Body of pancreas (tissue), 4 donors: ENCODE data around the gene CADM2. TPM values are rescaled to one million over a fixed set of nuclear protein-coding genes. Genes with fewer than 3 reads are reported as not detected.

Experiments
- ATAC-seq: fragments of 150-250 bp; one replicate; pipeline ENCODE4 v1.9.1; 2016
- DNase-seq, 4 donors: peaks; one replicate each; pipeline ENCODE4 v3.0.0-alpha.2; 2019
- H3K27ac ChIP-seq, 4 donors: fragments of 200-600 bp; sonication (generic); 1 replicate in 3 of 4; 2 replicates in 1 of 4; pipeline versions ENCODE4 v1.5.1 to v1.6.1; 2016 to 2019; ENCODE audit warnings: mild to moderate bottlenecking in 1 of 4, mixed read lengths in 1 of 4, moderate library complexity in 1 of 4
- H3K27me3 ChIP-seq, 2 donors: fragments of 200-600 bp; sonication (generic); one replicate each; pipeline ENCODE4 v1.6.0; 2016; ENCODE audit warnings: mild to moderate bottlenecking in 1 of 2
- H3K36me3 ChIP-seq, 2 donors: fragments of 200-600 bp; sonication (generic); replicated peaks in 1 of 2; 2 replicates each; pipeline ENCODE4 v1.5.1; 2016; ENCODE audit warnings: low read depth in 2 of 2; ENCODE audit not compliant: insufficient read depth in 1 of 2
- H3K4me1 ChIP-seq: fragments of 200-600 bp; sonication (generic); one replicate; pipeline ENCODE4 v1.6.0; 2016
- H3K4me3 ChIP-seq, 2 donors: fragments of 200-600 bp; sonication (generic); 1 replicate in 1 of 2; 2 replicates in 1 of 2; pipeline ENCODE4 v1.5.1; 2016 to 2019
- H3K9me3 ChIP-seq, 3 donors: fragments of 200-600 bp; sonication (generic); 1 replicate in 2 of 3; 2 replicates in 1 of 3; pipeline ENCODE4 v1.5.1; 2016
- CTCF ChIP-seq, 7 experiments: fragments of 450-650 bp in 4 of 7; fragments of 200-600 bp in 3 of 7; sonication (generic) in 3 of 7; IDR thresholded peaks; one replicate each; pipeline ENCODE4 v1.5.1; 2016 to 2019; ENCODE audit warnings: antibody characterized with exemption in 7 of 7
- POLR2A ChIP-seq, 3 donors: fragments of 450-650 bp; IDR thresholded peaks; one replicate each; pipeline ENCODE4 v1.6.1; 2016; ENCODE audit warnings: antibody characterized with exemption in 3 of 3, mild to moderate bottlenecking in 2 of 3
- WGBS, 2 donors: methylation state at CpG; one replicate each; pipeline ENCODE4 v1.1.5; 2017; 5-methylcytosine and 5-hydroxymethylcytosine counted together
- intact Hi-C: fragments of 100-400 bp; cut with DNase I; formaldehyde crosslinking; loops from one replicate; pipeline ENCODE4 v1.15.1; 2023
- total RNA-seq, 2 donors: library from RNA; depleted of rRNA; stranded (reverse); fragments of >200 nt; gene quantifications; one replicate each; pipeline ENCODE4 v1.1.0, GENCODE V29; 2016

The CADM2 gene
- total RNA-seq, 2 donors from 2014 or later: 0.26 to 1.3 TPM

- H3K4me1 ChIP-seq: no peaks in the 10 kb centered on the region
- H3K27ac ChIP-seq: no peak overlapping the region
- no peaks in the 10 kb centered on the region for H3K27me3 ChIP-seq
- no peak overlapping the region for H3K4me3 ChIP-seq
- no peaks in the 10 kb centered on the region for H3K9me3 ChIP-seq
- ATAC-seq (no peak), DNase-seq (no peak)
- intact Hi-C loops: no loop called here
- no peaks in the 10 kb centered on the region for H3K36me3 ChIP-seq
- TF ChIP-seq CTCF (IDR thresholded peaks at IDR 0.05) (no peak), POLR2A (IDR thresholded peaks at IDR 0.05) (no peak)
- WGBS, 2 donors: 71 to 75% methylated on average over 4 of the region's 4 CpGs
Observed at GRCh38 chr3:85355572-85355971, 396.8 kb downstream of the CADM2 start.

- H3K27ac ChIP-seq: no peak overlapping the region
- H3K27me3 ChIP-seq: no peaks in the 10 kb centered on the region
- DNase-seq (peak; percentile 25 to 57 (median 49)), ATAC-seq (peak; percentile 50)
- H3K4me1 ChIP-seq: no peaks in the 10 kb centered on the region
- H3K36me3 ChIP-seq: no peaks in the 10 kb centered on the region
- H3K4me3 ChIP-seq: no peak overlapping the region
- H3K9me3 ChIP-seq: no peaks in the 10 kb centered on the region
- 27 to 29% methylated on average over 6 of the region's 6 CpGs for WGBS, 2 donors
- peak in 6 of 7 experiments; percentile 22 to 59 (median 41) for TF ChIP-seq CTCF (IDR thresholded peaks at IDR 0.05)
- no peak for TF ChIP-seq POLR2A (IDR thresholded peaks at IDR 0.05)
- intact Hi-C loops: no loop called here
Observed at GRCh38 chr3:85360742-85361387, 402.1 kb downstream of the CADM2 start.

GRCh38 chr3:85364296-85364909 is 405.6 kb downstream of the CADM2 start:
- ATAC-seq: no peak
- WGBS, 2 donors: 40 to 43% methylated on average over 5 of the region's 5 CpGs

GRCh38 chr3:85370341-85370740 is 411.6 kb downstream of the CADM2 start:
- no peaks in the 10 kb centered on the region for H3K36me3 ChIP-seq
- no peak overlapping the region for H3K27ac ChIP-seq
- ATAC-seq (no peak), DNase-seq (no peak)
- no peaks in the 10 kb centered on the region for H3K27me3 ChIP-seq
- H3K9me3 ChIP-seq: no peaks in the 10 kb centered on the region
- intact Hi-C loops: no loop called here
- no peaks in the 10 kb centered on the region for H3K4me1 ChIP-seq
- 84 to 95% methylated on average over 4 of the region's 4 CpGs for WGBS, 2 donors
- TF ChIP-seq POLR2A (IDR thresholded peaks at IDR 0.05) (no peak), CTCF (IDR thresholded peaks at IDR 0.05) (no peak)
- H3K4me3 ChIP-seq: no peak overlapping the region

More at GRCh38 chr3:85364296-85364909, 405.6 kb downstream of the CADM2 start:
- no peak for TF ChIP-seq POLR2A (IDR thresholded peaks at IDR 0.05)
- no peak for TF ChIP-seq CTCF (IDR thresholded peaks at IDR 0.05)
- no peak overlapping the region for H3K4me3 ChIP-seq
- H3K27ac ChIP-seq: no peak overlapping the region
- H3K27me3 ChIP-seq: no peaks in the 10 kb centered on the region
- no peaks in the 10 kb centered on the region for H3K4me1 ChIP-seq
- intact Hi-C loops: no loop called here
- no peak for DNase-seq
- no peaks in the 10 kb centered on the region for H3K9me3 ChIP-seq
- H3K36me3 ChIP-seq: no peaks in the 10 kb centered on the region

GRCh38 chr3:85376131-85376530 is 417.3 kb downstream of the CADM2 start:
- no peak for ATAC-seq
- no peak for TF ChIP-seq POLR2A (IDR thresholded peaks at IDR 0.05)
- Histone ChIP-seq H3K27me3 (no peaks in the 10 kb centered on the region), H3K9me3 (no peaks in the 10 kb centered on the region), H3K4me3 (no peak overlapping the region), H3K36me3 (no peaks in the 10 kb centered on the region), H3K4me1 (no peaks in the 10 kb centered on the region), H3K27ac (no peak overlapping the region)
- DNase-seq: no peak
- intact Hi-C loops: no loop called here
